WTC11 (cell line): ENCODE measurements around the gene ADCY3. TPM values are rescaled to one million over a fixed set of nuclear protein-coding genes. Genes with fewer than 3 reads are reported as not detected.

ENCODE experiments used
- ATAC-seq: fragments of 200-7000 bp; cut with Tn5 transposase; 2 replicates; pipeline ENCODE4 v1.10.0; 2021; ENCODE audit warnings: mild to moderate bottlenecking, moderate library complexity
- CTCF ChIA-PET: fragments of 300-600 bp; sonication (Branson Sonifier 250); formaldehyde crosslinking; loops from one replicate; lab custom pipeline; 2021; ENCODE audit warnings: antibody characterized with exemption; lab: Charles Lee
- POLR2A ChIA-PET: fragments of 350-600 bp; sonication (Branson Sonifier 250); formaldehyde crosslinking; loops from one replicate; lab custom pipeline; 2021; ENCODE audit warnings: antibody characterized with exemption; lab: Charles Lee
- DNase-seq: peaks from one replicate; pipeline ENCODE4 v3.0.0; 2021; ENCODE audit warnings: low spot score
- H3K27ac Mint-ChIP-seq: 2 replicates; pipeline ENCODE4 v1.8.0; 2021; ENCODE audit warnings: mixed read lengths
- H3K27me3 Mint-ChIP-seq: 2 replicates; pipeline ENCODE4 v1.8.0; 2021; ENCODE audit warnings: low read depth, mild to moderate bottlenecking, moderate library complexity, mixed read lengths
- H3K36me3 Mint-ChIP-seq: 2 replicates; pipeline ENCODE4 v1.8.0; 2021; ENCODE audit warnings: mixed read lengths
- H3K4me1 Mint-ChIP-seq: 2 replicates; pipeline ENCODE4 v1.8.0; 2022; ENCODE audit warnings: mixed read lengths
- H3K4me3 Mint-ChIP-seq: 2 replicates; pipeline ENCODE4 v1.8.0; 2021; ENCODE audit warnings: mild to moderate bottlenecking, moderate library complexity, mixed read lengths
- H3K9me3 Mint-ChIP-seq: 2 replicates; pipeline ENCODE4 v1.8.0; 2021; ENCODE audit warnings: mixed read lengths
- GRHL2 ChIP-seq: fragments of 250-450 bp; sonication (Bioruptor Pico); IDR thresholded peaks from 2 replicates; pipeline ENCODE4 v1.8.0; 2022; ENCODE audit warnings: mild to moderate bottlenecking, moderate library complexity; ENCODE audit not compliant: insufficient replicate concordance, severe bottlenecking
- MXD4 ChIP-seq: fragments of 250-450 bp; sonication (Bioruptor Pico); IDR thresholded peaks from 2 replicates; pipeline ENCODE4 v1.8.0; 2021; ENCODE audit warnings: mild to moderate bottlenecking, moderate library complexity, borderline replicate concordance
- NR2C2 ChIP-seq: sonication (generic); formaldehyde crosslinking; IDR thresholded peaks from 2 replicates; pipeline ENCODE4 v1.8.0; 2022; ENCODE audit warnings: mild to moderate bottlenecking, missing genetic modification reagents
- PRRX2 ChIP-seq: fragments of 250-450 bp; sonication (Bioruptor Pico); IDR thresholded peaks from 2 replicates; pipeline ENCODE4 v1.8.0; 2021; ENCODE audit warnings: mild to moderate bottlenecking
- total RNA-seq: library from RNA; stranded (reverse); gene quantifications from 3 replicates; pipeline ENCODE4 v1.2.3, GENCODE V29; 2021
- TF ChIP-seq, protein P1 (sequence below): fragments of 250-450 bp; sonication (Bioruptor Pico); IDR thresholded peaks from 2 replicates; pipeline ENCODE4 v1.9.0; 2021; ENCODE audit warnings: moderate library complexity, mild to moderate bottlenecking, inconsistent platforms, borderline replicate concordance
- TF ChIP-seq, protein P2 (sequence below): sonication (generic); formaldehyde crosslinking; IDR thresholded peaks from 2 replicates; pipeline ENCODE4 v1.8.0; 2022; ENCODE audit warnings: mild to moderate bottlenecking, missing genetic modification reagents
- TF ChIP-seq, protein P3 (sequence below): fragments of 200-600 bp; IDR thresholded peaks from 2 replicates; pipeline ENCODE4 v1.8.0; 2022; ENCODE audit warnings: antibody characterized with exemption
- TF ChIP-seq, protein P4 (sequence below): sonication (generic); formaldehyde crosslinking; IDR thresholded peaks from 2 replicates; pipeline ENCODE4 v1.8.0; 2022; ENCODE audit warnings: mild to moderate bottlenecking, missing genetic modification reagents
- TF ChIP-seq, protein P5 (sequence below): sonication (generic); formaldehyde crosslinking; IDR thresholded peaks from 2 replicates; pipeline ENCODE4 v1.8.0; 2023; ENCODE audit warnings: missing genetic modification reagents
- TF ChIP-seq, protein P6 (sequence below): sonication (generic); formaldehyde crosslinking; IDR thresholded peaks from 2 replicates; pipeline ENCODE4 v1.8.0; 2022; ENCODE audit warnings: mild to moderate bottlenecking, missing genetic modification reagents
- TF ChIP-seq, protein P7 (sequence below): sonication (generic); formaldehyde crosslinking; IDR thresholded peaks from 2 replicates; pipeline ENCODE4 v1.8.1; 2022; ENCODE audit warnings: low read depth, mild to moderate bottlenecking, moderate library complexity, missing genetic modification reagents, borderline replicate concordance
- TF ChIP-seq, protein P8 (sequence below): sonication (generic); formaldehyde crosslinking; IDR thresholded peaks from 2 replicates; pipeline ENCODE4 v1.8.1; 2023; ENCODE audit warnings: mild to moderate bottlenecking, missing genetic modification reagents

Gene ADCY3
- total RNA-seq, 1 experiment from 2014 or later = 37.1 TPM

DNA sequence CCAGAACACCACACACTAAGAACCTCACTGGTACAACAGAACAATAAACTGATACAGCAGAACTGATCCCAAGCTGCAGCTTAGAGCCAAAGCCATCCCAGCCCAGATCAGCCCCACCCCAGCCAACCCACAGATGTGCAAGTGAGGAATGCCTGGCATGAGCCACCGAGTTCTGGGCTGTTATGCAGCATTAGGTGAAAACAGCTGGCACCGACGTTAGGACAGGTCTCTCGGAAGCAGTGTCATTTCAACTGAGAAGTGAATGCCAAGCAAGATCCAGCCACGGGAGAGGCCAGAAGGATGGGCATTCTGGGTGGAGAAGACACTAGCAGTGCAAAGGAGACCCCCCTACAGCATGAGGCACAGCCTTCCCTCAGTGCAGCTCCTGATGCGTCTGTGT is 38.9 kb downstream of the ADCY3 start:
- ChIA-PET POLR2A (no interaction called here), CTCF (no interaction called here)
- no peak for ATAC-seq
- Mint-ChIP-seq H3K27me3 (no peaks in the 10 kb centered on the region), H3K4me1 (peaks cover 20% of the 10 kb centered on the region), H3K4me3 (no peak overlapping the region), H3K9me3 (no peaks in the 10 kb centered on the region), H3K36me3 (peaks cover 3% of the 10 kb centered on the region; the same call in 1 of the 2 replicates), H3K27ac (no peak overlapping the region)
- TF ChIP-seq NR2C2 (CRISPR knock-in tag) = no peak
- TF ChIP-seq, protein P1, sequence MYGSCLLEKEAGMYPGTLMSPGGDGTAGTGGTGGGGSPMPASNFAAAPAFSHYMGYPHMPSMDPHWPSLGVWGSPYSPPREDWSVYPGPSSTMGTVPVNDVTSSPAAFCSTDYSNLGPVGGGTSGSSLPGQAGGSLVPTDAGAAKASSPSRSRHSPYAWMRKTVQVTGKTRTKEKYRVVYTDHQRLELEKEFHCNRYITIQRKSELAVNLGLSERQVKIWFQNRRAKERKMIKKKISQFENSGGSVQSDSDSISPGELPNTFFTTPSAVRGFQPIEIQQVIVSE = no peak
- TF ChIP-seq, protein P2, sequence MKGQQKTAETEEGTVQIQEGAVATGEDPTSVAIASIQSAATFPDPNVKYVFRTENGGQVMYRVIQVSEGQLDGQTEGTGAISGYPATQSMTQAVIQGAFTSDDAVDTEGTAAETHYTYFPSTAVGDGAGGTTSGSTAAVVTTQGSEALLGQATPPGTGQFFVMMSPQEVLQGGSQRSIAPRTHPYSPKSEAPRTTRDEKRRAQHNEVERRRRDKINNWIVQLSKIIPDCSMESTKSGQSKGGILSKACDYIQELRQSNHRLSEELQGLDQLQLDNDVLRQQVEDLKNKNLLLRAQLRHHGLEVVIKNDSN (CRISPR knock-in tag) = no peak
- TF ChIP-seq, protein P3, sequence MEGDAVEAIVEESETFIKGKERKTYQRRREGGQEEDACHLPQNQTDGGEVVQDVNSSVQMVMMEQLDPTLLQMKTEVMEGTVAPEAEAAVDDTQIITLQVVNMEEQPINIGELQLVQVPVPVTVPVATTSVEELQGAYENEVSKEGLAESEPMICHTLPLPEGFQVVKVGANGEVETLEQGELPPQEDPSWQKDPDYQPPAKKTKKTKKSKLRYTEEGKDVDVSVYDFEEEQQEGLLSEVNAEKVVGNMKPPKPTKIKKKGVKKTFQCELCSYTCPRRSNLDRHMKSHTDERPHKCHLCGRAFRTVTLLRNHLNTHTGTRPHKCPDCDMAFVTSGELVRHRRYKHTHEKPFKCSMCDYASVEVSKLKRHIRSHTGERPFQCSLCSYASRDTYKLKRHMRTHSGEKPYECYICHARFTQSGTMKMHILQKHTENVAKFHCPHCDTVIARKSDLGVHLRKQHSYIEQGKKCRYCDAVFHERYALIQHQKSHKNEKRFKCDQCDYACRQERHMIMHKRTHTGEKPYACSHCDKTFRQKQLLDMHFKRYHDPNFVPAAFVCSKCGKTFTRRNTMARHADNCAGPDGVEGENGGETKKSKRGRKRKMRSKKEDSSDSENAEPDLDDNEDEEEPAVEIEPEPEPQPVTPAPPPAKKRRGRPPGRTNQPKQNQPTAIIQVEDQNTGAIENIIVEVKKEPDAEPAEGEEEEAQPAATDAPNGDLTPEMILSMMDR = no peak
- TF ChIP-seq, protein P4, sequence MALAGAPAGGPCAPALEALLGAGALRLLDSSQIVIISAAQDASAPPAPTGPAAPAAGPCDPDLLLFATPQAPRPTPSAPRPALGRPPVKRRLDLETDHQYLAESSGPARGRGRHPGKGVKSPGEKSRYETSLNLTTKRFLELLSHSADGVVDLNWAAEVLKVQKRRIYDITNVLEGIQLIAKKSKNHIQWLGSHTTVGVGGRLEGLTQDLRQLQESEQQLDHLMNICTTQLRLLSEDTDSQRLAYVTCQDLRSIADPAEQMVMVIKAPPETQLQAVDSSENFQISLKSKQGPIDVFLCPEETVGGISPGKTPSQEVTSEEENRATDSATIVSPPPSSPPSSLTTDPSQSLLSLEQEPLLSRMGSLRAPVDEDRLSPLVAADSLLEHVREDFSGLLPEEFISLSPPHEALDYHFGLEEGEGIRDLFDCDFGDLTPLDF (CRISPR knock-in tag) = no peak
- no peak for DNase-seq

DNA sequence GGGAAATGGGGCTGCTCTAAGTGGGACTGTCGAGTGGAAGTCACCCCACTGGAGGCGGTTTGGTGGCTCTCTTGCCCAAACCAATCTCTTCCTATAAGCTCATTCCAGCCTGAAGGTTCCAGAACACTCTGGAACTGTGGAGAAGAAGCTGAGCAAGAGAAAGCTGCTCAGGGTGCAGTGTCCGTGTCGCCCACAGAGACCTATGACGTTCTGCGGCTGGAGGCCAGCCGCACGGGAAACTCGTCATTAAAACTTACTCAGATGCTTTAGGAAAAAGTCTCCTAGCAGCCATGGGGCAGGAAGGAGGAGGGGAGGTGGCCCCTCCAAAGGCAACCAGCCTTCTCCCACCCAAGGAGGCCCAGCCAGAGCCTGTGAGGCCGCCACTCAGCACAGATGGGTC is 41.7 kb downstream of the ADCY3 start:
- TF ChIP-seq, protein P5, sequence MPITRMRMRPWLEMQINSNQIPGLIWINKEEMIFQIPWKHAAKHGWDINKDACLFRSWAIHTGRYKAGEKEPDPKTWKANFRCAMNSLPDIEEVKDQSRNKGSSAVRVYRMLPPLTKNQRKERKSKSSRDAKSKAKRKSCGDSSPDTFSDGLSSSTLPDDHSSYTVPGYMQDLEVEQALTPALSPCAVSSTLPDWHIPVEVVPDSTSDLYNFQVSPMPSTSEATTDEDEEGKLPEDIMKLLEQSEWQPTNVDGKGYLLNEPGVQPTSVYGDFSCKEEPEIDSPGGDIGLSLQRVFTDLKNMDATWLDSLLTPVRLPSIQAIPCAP (CRISPR knock-in tag) = no peak
- TF ChIP-seq, protein P6, sequence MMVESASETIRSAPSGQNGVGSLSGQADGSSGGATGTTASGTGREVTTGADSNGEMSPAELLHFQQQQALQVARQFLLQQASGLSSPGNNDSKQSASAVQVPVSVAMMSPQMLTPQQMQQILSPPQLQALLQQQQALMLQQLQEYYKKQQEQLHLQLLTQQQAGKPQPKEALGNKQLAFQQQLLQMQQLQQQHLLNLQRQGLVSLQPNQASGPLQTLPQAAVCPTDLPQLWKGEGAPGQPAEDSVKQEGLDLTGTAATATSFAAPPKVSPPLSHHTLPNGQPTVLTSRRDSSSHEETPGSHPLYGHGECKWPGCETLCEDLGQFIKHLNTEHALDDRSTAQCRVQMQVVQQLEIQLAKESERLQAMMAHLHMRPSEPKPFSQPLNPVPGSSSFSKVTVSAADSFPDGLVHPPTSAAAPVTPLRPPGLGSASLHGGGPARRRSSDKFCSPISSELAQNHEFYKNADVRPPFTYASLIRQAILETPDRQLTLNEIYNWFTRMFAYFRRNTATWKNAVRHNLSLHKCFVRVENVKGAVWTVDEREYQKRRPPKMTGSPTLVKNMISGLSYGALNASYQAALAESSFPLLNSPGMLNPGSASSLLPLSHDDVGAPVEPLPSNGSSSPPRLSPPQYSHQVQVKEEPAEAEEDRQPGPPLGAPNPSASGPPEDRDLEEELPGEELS (CRISPR knock-in tag) = no peak
- TF ChIP-seq, protein P7, sequence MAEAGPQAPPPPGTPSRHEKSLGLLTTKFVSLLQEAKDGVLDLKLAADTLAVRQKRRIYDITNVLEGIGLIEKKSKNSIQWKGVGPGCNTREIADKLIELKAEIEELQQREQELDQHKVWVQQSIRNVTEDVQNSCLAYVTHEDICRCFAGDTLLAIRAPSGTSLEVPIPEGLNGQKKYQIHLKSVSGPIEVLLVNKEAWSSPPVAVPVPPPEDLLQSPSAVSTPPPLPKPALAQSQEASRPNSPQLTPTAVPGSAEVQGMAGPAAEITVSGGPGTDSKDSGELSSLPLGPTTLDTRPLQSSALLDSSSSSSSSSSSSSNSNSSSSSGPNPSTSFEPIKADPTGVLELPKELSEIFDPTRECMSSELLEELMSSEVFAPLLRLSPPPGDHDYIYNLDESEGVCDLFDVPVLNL (CRISPR knock-in tag) = no peak
- TF ChIP-seq, protein P8, sequence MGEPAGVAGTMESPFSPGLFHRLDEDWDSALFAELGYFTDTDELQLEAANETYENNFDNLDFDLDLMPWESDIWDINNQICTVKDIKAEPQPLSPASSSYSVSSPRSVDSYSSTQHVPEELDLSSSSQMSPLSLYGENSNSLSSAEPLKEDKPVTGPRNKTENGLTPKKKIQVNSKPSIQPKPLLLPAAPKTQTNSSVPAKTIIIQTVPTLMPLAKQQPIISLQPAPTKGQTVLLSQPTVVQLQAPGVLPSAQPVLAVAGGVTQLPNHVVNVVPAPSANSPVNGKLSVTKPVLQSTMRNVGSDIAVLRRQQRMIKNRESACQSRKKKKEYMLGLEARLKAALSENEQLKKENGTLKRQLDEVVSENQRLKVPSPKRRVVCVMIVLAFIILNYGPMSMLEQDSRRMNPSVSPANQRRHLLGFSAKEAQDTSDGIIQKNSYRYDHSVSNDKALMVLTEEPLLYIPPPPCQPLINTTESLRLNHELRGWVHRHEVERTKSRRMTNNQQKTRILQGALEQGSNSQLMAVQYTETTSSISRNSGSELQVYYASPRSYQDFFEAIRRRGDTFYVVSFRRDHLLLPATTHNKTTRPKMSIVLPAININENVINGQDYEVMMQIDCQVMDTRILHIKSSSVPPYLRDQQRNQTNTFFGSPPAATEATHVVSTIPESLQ (CRISPR knock-in tag) = no peak
- no peak for TF ChIP-seq MXD4
- TF ChIP-seq PRRX2 (CRISPR knock-in tag) = no peak
- TF ChIP-seq GRHL2 (CRISPR knock-in tag) = no peak
- Mint-ChIP-seq H3K27ac (no peak overlapping the region), H3K9me3 (no peaks in the 10 kb centered on the region), H3K27me3 (no peaks in the 10 kb centered on the region), H3K4me3 (no peak overlapping the region), H3K4me1 (peaks cover 7% of the 10 kb centered on the region; the same call in 1 of the 2 replicates), H3K36me3 (no peaks in the 10 kb centered on the region)
- ChIA-PET POLR2A (no interaction called here), CTCF (no interaction called here)
- DNase-seq (no peak), ATAC-seq (no peak)
